SW 1271 (cell line): ENCODE data around the gene PPCDC.

Experiments
- DNase-seq, 2 experiments: peaks; one replicate each; lab custom pipeline; 2025; lab: John Stamatoyannopoulos, UW

The PPCDC gene

DNA sequence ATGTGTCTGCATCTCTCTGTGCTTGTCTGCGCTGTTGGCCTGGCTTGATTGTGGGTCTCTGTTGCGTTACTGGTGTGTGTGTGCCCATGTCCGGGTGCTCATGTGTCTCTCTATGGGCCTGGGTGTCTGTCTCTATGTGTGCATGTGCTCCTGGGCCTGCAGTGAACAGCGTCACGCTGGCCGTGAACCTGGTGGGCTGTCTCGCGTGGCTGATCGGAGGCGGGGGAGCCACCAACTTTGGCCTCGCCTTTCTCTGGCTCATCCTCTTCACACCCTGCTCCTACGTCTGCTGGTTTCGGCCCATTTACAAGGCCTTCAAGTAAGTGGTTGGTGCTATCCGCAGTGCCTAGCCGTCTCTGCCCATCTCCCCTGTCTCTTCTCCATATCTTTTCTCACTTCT lies 7.0 kb upstream of the PPCDC start:
- no peak for DNase-seq

DNA sequence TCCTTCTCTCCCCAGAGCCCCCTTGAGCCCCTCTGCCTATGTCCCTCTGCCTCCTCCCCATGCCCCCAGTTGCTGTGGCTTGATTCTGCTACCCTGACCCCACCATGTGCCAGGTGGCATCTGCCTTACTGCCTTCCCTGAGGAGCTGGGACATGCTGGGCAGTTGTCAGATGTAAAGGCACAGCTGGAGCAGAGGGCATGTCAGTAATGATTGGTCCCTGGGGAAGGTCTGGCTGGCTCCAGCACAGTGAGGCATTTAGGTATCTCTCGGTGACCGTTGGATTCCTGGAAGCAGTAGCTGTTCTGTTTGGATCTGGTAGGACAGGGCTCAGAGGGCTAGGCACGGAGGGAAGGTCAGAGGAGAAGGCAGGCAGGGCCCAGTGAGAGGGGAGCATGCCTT lies 3.5 kb upstream of the PPCDC start:
- DNase-seq, result no peak

DNA sequence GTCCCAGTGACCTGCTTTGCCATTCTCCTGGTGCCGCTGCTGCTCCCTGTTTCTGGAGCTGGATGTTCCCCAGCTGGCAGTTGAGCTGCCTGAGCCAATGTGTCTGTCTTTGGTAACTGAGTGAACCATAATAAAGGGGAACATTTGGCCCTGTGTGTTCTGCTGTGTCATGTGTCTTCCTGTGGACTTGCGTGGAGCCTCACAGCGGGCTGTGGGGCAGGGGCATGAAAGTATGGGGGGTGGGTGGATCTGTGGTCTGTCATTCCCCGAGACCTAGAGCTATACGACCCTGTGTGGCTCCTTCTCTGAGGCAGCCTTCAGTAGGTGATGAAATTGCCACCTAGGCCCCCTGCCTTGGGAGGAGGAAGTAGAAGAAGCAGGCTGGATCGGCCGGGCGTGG lies 2.0 kb upstream of the PPCDC start:
- no peak for DNase-seq

DNA sequence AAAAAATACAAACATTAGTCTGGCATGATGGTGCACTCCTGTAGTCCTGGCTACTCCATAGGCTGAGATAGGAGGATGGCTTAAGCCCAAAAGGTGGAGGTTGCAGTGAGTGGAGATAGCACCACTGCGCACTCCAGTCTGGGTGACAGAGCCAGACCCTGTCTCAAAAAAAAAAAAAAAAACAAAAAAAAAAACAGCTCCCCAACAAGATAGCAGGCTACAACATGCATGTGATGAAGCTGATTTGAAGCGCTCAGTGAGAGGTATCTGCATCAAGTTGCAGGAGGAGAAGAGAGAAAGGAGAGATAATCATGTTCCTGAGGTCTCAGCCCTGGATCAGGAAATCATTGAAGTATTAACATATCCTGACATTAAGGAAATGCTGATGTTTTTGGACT lies 608 bp upstream of the PPCDC start:
- DNase-seq, result no peak

DNA sequence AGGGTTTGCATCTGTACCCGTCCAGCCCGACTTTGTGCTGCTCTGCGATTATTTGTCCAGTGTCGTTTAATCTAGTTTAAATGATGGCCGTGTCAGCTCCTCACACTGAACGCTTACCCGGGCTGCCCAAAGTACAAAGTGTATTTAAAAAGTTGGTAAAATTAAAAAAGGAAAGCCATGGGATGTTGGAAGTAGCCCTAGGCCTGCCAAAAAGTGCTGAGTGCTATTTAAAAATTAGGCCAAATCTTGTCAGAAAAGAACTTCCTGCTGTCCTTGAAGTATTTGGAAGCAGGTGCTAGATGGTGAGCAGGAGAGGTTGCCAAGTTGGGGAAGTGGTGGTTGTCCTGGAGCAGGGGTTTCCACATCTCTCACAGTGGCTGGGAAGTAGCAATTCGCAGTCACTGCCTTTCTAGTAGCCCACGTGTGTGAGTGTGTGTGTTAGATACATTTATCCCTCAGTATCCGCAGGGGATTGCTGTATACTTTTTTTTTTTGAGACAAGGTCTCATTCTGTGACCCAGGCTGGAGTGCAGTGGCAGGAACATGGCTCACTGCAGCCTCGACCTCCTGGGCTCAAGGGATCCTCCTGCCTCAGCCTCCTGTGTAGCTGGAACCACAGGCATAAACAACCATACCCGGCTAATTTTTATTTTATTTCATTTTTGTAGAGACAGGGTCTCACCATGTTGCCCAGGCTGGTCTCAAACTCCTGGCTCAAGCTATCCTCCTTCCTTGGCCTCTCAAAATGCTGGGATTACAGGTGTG lies 664 bp downstream of the PPCDC start:
- DNase-seq, result peak in 1 of 2 experiments; percentile 34

DNA sequence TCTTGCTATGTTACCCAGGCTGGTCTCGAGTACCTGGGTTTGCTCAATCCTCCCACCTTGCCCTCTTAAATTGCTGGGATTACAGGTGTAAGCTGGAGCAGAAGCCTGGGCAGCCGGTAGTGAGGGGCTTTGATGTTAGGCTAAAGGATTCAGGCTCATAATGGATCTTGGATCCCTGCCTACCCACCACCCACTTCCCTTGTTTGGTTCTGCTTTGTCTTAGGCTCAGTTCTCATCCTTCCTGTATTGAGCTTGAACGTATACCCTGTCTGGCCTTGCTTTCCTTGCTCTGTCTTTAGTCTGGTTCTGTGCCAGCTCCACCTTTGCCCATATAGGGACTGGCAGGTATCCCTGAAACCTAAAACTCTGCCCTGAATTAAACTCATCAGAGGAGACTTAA lies 1.7 kb downstream of the PPCDC start:
- DNase-seq, result no peak

DNA sequence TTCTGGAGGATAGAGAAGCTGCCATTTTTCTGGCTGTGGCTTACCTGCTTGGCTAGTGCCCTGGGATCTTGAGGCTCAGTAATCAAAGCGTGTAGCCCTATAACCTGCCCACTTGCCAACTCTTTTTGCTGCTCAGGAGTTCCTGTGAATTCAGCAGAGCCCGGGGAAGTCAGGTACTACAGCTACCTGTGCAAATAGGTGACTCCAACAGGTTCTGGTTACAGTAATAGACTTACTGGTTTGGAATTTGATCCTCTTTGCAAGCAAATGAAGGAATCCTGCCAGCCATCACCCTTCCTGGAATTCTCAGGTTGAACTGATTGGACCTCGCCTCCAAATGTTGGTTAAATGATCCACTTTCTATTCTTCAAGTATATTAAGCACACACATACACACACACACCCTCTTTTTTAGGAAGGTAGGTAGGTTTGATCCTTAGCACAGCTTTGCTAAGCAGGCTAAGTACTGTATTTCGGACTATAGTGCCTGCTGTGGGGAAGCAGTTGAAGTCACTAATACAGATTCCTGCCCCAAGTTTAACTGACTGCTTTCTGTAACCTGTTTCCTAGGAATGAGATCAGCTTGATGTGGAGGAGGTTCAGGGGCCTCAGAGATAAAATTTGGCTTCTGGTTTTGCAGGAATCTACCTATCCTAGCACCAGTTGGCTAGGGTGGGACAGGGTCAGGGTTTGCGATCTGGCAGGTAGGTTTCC lies 2.3 kb downstream of the PPCDC start:
- no peak for DNase-seq

DNA sequence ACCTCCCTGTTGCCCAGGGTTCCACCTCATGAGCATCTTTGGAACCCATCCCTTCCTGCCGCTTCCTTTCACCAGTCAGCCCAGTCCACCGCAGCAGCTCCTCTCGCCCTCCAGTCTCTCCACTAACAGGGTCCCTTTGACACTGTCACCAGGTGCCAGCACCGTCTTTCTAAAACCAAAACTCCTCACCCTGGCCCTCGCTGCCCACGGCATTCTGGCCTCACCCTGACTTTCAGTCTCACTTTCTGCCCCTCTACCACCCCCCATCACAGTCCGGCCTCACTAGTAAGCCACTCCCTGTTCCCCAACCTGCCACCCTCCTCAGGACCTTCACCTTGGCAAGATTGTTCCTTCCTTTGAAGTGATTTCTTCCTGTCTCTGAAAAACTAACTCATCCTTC lies 4.2 kb downstream of the PPCDC start:
- DNase-seq, result no peak

DNA sequence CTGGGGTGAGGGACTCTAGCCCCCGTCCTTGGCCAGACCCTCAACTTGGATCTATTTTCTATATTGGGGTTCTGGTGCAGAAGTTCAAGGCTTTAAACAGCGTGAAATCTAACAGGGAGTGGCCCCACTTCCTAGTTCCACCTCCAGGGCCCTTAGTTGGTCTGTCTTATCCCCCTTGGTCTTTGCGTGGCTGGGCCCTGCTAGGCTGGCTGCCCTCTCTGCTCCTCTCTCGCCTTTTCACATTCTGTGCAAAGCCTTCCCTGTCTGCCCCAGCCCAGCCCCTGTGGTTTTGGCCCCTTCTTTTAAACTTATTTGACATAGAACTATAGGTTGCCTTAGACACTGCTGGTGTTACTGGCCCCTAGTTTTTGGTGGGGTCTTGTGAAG lies 5.6 kb downstream of the PPCDC start:
- no peak for DNase-seq

DNA sequence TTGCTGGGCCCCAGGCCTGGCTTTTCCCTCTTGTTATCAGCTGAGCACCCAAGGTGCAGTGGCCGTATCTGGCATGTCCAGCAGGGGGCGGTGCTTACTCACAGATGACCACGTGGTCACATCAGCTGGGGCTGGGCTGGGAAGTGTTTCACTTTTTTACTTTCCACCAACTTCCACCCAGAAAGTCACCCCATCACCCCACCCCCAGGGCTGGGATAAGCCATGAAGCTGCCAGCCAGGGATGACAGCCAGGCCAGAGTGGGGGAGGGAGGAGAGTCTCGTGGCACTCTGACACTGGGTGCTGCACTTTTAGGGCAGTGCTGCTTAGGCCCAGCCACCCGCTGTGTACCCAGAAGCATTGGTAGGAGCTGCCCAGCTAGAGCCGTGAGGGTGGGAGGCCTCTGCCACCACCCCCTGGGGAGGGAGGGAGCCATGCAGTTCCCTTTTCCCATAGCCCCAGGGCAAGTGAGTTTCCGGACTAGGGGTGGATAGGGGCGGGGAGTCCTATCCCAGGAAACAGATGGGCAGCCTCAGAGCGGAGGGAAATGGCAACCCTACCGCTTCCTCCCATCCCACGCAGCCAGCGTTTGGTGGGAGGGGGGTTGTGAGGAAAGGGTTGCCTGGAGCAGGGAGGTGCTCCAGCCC lies 6.1 kb downstream of the PPCDC start:
- DNase-seq, result peak; percentile 50 to 72

DNA sequence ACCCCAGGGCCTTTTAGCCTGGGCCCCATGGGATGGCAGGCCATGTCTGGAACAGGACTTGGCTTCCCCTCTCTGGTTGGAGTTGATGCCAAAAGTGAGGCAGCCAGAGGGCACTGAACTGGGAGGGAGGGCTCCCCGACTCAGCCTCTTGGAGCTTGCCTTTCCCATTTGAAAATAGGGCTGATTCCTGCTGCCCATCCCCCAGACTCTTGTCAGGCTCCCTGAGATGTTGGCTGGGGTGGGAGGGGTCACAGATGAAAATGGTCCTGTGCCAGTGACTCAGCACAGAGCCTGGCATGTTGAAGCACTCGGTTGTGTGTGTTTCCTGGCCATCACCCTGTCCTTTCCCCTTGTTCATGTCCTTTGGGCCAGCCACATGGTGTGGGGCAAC lies 6.6 kb downstream of the PPCDC start:
- no peak for DNase-seq

DNA sequence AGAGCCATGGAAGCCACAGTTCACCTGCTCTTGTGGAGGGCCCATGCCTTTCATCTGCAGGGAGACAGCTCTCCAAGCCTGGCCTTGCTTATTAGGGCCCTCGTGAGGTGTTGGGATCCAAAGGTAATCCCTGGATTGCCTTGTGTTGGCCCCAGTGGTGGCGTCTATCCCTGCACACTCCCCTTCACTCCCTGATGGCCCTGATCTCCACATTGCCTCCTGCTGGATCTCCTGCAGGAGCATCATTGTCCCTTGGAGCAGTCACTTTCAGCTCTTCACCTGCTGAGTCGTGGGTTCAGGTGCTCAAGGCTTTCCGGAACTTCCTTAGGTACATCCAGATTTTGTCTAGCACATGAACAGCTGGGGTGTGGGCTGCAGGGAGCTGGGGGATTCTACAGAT lies 7.0 kb downstream of the PPCDC start:
- no peak for DNase-seq

DNA sequence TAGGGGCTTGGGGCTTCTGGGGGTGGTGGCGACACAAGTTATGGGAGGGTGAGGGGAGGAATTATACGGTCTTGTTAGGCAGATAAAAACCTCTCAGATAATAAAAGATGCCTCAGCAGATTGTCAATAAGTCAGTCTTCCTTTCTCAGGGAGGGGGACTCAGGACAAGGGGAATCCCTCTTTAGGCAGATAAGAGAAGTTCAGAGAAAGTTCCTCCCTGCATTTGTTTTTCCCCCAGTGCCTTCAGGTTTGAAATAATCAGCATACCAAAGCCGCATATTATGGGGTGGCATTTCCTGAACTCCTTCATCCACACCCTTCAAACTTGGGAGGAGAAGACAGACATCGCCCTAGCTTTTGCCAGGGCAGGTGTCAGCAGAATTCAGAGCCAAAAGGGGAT lies 8.5 kb downstream of the PPCDC start:
- peak in 1 of 2 experiments; percentile 31 for DNase-seq

DNA sequence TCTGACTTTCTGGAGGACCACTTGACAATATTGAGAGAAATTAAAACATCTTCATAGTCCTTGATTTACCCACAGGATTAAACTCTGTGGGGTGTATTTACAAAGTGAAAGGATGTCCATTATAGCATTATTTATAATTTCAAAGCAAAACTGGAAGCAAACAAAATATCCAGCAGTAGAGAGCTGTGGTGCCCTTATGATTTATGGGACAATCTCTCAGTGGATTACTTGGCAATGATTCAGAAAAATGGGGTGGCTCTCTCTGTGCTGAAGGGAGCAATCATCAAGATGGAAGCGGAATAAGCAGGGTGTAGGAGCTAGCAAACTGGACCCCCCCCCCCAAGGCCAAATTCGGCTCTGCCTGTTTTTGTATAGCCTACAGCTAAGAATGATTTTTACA lies 9.0 kb downstream of the PPCDC start:
- no peak for DNase-seq

DNA sequence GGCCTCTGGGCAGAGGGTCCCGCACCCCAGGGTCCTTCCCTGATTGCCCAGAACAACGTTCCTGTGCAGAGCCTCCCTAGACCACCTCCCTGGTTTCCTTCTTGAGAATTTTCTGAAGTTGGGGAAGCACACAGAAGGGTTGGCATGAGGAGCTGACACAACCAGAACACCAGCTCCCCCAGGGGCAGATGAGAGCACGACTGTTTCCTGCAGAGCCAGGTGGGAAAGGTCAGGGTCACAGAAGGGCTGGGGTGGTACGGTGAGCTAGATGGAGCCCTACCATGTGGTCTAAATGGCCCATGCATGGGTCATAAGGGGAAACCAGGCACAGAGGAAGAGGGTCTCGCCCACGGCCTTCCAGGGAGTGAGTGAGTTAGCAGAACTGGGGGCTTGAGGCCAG lies 10.4 kb downstream of the PPCDC start:
- DNase-seq, result no peak

DNA sequence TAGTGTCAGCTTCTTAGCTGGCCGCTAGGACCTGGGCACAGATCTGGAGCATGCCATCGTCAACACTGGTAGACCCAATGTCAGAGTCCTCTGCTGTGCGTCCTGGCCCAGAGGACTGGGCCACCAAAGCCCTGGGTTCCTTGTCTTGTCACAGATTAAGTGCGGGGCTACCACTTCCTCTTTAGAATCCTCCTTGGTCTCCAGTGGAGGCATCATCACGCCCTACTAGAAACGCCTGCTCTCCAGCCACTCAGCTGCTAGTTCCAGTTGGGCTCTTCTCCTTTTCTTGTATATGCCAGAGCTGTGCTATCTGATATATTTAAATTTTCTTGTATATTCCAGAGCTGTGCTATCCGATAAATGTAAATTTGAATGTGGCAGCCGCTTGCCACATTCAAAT lies 11.2 kb downstream of the PPCDC start:
- DNase-seq, result no peak

DNA sequence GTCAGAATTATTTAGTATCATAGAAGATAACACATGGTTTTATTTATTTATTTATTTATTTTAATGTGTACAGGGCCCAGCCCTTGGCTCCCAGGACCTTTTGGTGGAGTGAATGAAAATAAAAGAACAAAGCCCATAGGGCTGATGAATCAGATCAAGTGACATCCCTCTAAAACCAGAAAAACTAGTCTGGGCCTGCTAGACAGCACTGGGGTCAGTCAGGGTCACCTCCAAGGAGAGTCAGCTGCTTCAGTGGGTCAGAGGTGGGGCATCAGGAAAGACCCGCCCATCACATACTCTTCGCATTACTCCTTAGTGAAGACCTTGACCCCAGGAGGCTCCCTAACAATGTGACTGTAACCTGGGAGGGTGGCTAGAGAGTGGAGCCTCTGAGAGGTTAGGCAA lies 12.8 kb downstream of the PPCDC start:
- no peak for DNase-seq

DNA sequence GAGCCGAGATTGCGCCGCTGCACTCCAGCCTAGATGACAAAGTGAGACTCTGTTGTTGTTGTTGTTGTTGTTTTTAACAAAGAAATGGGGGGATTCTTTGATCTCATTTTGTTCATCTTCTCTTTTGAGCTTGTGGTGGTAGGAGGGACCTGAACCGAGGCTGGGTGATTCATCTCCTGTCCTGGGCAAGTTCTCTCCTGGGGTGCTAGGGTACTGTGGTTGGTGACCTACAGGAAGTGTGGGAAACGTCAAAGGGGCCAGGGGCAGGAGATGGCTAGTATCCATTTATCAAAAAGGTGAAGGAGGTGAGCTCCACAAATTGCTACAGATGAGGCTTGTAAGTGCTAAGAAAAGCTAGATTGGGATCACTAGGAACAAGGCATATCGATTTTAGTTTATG lies 14.3 kb downstream of the PPCDC start:
- DNase-seq, result no peak

DNA sequence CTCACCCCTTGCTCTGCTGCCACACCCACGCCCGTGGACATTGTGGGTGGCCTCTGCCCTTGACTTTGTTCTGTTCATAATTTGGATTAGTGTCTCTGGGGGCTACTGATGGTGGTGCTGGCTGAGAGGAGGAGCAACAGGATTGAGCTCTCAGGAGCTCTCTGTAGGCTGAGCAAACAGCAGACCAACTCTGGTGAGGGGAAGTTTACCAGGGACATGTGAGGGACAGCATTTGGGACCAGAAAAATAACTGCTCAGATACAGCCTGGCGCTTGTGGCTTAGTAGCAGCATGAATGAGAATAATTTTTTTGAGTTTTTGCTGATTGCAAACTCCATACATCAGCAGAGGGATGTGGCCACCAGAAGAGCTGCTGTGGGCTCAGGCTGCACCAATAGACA lies 14.8 kb downstream of the PPCDC start:
- no peak for DNase-seq

DNA sequence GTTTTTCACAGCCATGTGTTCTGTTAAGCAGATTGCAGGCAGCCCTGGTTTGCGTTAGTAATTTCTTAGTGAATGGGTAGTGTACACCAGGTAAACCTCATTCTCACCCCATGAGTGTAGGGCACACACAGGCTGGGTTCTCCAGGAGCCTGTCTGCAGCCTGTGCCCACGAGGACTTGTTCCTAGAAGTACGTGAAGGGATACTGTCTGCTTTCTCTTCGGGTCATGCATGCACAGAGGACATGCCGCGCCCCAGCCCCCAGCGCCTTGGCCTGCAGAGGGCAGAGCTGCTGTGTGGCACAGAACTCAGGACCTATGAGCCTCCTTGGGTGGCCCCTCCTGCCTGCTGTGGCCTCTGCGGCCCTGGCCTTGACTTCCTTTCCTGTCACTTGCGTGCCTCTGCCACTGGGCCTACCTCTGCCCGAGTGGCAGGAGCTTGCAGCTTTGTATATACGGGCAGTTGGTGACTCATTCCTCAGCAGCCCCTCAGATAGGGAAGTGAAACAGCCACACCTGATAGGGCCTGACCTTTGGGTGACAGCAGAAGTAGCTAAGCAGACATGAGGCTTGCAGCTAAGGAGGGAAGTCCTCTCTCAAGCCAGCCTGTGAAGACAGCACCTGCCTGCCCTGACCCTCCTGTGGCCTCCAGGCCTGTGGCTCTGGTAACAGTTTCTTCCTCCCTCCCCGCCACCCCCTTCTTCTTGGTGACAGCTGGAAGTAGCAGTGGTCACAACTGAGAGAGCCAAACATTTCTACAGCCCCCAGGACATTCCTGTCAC lies 19.5 kb downstream of the PPCDC start:
- DNase-seq, result peak in 1 of 2 experiments; percentile 54

DNA sequence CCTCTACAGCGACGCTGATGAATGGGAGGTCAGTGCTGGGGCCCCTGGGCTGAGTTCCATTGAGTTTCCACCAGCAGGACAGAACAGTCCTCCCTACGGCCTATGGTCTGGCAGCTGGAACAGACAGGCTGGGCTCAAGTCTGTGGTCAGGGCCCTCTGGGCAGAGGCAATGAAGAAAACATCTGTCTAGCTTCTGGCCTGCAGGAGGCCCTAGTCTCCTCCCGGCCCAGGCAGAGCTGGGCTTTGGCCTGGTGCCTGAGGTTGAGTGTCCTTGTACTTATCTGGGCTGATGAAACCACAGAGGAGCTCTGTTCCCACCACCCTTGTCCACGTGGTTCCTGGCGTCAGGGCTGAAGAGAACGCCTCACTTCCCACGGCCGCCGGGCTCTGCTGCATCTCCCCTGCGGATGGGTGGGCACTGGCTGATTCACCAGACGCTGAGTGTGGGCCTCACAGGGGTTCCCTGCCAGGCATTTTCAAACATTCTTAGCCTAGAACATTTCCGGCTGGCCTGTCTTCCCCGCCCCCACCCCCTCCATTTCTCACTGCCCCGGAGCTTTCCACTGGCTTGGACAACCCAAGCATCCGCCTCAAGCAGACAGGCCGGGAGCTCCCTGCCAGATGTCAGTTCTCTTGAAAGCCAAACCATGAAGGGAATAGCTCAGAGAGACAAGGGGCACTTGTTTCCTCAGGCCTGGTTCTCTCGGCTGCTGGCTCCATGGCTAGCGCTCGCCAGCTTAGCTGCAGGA lies 20.3 kb downstream of the PPCDC start:
- DNase-seq, result no peak
